ENCODE data around the gene PTGFRN.

Gene PTGFRN

DNA sequence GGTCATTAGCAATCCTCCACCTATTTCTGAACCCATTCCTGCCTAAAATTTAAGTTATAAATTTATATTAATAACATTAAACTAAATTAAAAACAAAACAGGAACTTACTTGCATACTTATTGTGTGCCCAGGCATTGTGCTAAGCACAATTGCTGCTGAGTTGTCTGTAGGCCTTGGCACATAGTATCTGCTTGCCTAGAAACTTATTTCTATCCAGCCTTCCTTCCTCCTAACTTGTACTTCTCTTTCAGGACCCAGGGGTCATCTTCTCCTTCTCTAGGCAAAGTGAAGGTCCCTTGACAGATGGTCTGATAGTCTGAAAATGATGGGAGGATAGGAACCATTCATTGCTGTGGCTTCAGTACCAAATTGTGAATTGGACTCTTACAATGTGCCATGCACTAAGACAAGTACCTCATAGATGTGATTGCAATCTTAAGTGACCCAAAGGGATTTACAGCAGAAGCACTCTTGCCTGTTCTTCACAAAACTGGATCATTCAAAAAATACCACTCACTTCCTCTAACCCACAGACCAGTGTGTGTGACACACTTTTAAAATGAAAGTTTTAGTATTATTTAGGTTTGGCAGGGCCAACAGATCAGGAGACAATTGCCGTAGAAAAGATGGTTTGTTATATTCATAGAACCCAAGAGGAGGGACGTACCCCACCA lies 81.6 kb downstream of the PTGFRN start:
- no peaks in the 10 kb centered on the region for H3K27me3 ChIP-seq (ENCODE audit: insufficient read depth, poor library complexity, severe bottlenecking)
- no peak overlapping the region for H3K4me3 ChIP-seq (replicated peaks; ENCODE audit: insufficient read depth, low read length)
- TF ChIP-seq GABPA (IDR thresholded peaks at IDR 0.05; ENCODE audit: low read depth): no peak
- TF ChIP-seq SPI1 (IDR thresholded peaks at IDR 0.05; ENCODE audit: borderline replicate concordance, low read depth): peak; percentile 46; the same call in 1 of the 2 replicates
- TF ChIP-seq, protein P1, sequence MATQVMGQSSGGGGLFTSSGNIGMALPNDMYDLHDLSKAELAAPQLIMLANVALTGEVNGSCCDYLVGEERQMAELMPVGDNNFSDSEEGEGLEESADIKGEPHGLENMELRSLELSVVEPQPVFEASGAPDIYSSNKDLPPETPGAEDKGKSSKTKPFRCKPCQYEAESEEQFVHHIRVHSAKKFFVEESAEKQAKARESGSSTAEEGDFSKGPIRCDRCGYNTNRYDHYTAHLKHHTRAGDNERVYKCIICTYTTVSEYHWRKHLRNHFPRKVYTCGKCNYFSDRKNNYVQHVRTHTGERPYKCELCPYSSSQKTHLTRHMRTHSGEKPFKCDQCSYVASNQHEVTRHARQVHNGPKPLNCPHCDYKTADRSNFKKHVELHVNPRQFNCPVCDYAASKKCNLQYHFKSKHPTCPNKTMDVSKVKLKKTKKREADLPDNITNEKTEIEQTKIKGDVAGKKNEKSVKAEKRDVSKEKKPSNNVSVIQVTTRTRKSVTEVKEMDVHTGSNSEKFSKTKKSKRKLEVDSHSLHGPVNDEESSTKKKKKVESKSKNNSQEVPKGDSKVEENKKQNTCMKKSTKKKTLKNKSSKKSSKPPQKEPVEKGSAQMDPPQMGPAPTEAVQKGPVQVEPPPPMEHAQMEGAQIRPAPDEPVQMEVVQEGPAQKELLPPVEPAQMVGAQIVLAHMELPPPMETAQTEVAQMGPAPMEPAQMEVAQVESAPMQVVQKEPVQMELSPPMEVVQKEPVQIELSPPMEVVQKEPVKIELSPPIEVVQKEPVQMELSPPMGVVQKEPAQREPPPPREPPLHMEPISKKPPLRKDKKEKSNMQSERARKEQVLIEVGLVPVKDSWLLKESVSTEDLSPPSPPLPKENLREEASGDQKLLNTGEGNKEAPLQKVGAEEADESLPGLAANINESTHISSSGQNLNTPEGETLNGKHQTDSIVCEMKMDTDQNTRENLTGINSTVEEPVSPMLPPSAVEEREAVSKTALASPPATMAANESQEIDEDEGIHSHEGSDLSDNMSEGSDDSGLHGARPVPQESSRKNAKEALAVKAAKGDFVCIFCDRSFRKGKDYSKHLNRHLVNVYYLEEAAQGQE (IDR thresholded peaks at IDR 0.05; ENCODE audit: insufficient replicate concordance, low read depth): no peak
- TF ChIP-seq, protein P2, sequence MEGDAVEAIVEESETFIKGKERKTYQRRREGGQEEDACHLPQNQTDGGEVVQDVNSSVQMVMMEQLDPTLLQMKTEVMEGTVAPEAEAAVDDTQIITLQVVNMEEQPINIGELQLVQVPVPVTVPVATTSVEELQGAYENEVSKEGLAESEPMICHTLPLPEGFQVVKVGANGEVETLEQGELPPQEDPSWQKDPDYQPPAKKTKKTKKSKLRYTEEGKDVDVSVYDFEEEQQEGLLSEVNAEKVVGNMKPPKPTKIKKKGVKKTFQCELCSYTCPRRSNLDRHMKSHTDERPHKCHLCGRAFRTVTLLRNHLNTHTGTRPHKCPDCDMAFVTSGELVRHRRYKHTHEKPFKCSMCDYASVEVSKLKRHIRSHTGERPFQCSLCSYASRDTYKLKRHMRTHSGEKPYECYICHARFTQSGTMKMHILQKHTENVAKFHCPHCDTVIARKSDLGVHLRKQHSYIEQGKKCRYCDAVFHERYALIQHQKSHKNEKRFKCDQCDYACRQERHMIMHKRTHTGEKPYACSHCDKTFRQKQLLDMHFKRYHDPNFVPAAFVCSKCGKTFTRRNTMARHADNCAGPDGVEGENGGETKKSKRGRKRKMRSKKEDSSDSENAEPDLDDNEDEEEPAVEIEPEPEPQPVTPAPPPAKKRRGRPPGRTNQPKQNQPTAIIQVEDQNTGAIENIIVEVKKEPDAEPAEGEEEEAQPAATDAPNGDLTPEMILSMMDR (IDR thresholded peaks at IDR 0.05; ENCODE audit: insufficient read depth, low read length): no peak
- DNase-seq (ENCODE audit: low read depth in 1 of 2, low spot score in 1 of 2): peak; percentile 23 to 49
- H3K27ac ChIP-seq (replicated peaks): peak overlapping the region; percentile 75

DNA sequence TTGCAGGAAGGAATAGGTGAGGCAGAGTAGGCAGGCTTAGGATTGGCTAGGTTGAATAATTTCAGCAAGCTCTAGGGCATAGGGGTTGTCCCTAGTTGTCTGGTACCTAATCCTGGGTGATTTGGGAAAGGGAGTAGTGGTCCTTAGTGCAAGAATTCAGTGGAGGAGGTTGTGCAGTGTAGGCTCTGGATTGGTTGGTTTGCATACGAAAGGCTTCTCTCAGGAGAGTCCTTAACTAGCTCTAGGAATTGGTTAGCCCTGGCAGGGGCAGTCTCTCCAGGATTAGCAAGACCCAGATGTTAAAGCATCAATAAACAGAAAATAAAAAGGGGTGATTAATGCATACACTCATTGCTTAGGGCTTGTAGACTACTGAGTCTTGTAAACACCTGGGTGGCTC lies 82.2 kb downstream of the PTGFRN start:
- peak overlapping the region; percentile 75 for H3K27ac ChIP-seq (replicated peaks)
- no peaks in the 10 kb centered on the region for H3K27me3 ChIP-seq (ENCODE audit: insufficient read depth, poor library complexity, severe bottlenecking)
- H3K4me3 ChIP-seq (replicated peaks; ENCODE audit: insufficient read depth, low read length): no peak overlapping the region
- TF ChIP-seq SPI1 (IDR thresholded peaks at IDR 0.05; ENCODE audit: borderline replicate concordance, low read depth) (no peak), POLR2AphosphoS5 (IDR thresholded peaks at IDR 0.05; ENCODE audit: low read depth) (no peak), GABPA (IDR thresholded peaks at IDR 0.05; ENCODE audit: low read depth) (no peak)
- TF ChIP-seq, protein P1 (IDR thresholded peaks at IDR 0.05; ENCODE audit: insufficient replicate concordance, low read depth): no peak
- TF ChIP-seq, protein P2 (IDR thresholded peaks at IDR 0.05; ENCODE audit: insufficient read depth, low read length): no peak
- DNase-seq (ENCODE audit: low read depth in 1 of 2, low spot score in 1 of 2): no peak

DNA sequence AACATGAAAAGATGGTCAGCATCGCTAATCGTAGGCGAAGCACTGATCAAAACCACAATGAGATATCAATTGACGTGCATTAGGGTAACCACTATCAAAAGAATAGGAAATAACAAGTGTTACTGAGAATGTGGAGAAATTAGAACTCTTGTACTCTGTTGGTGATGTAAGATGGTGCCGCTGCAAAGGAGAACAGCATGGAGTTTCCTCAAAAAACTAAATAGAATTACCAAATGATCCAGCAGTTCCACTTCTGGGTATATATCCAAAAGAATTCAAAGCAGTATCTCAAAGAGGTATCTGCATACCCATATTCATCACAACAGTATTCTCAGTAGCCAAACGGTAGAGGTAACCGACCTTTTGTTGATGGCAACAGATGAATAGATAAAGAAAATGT lies 83.6 kb downstream of the PTGFRN start:
- no peak overlapping the region for H3K27ac ChIP-seq (replicated peaks)
- no peaks in the 10 kb centered on the region for H3K27me3 ChIP-seq (ENCODE audit: insufficient read depth, poor library complexity, severe bottlenecking)
- H3K4me3 ChIP-seq (replicated peaks; ENCODE audit: insufficient read depth, low read length): no peak overlapping the region
- TF ChIP-seq SPI1 (IDR thresholded peaks at IDR 0.05; ENCODE audit: borderline replicate concordance, low read depth) (no peak), GABPA (IDR thresholded peaks at IDR 0.05; ENCODE audit: low read depth) (no peak), POLR2AphosphoS5 (IDR thresholded peaks at IDR 0.05; ENCODE audit: low read depth) (no peak)
- TF ChIP-seq, protein P2 (IDR thresholded peaks at IDR 0.05; ENCODE audit: insufficient read depth, low read length): no peak
- TF ChIP-seq, protein P1 (IDR thresholded peaks at IDR 0.05; ENCODE audit: insufficient replicate concordance, low read depth): no peak
- DNase-seq (ENCODE audit: low read depth in 1 of 2, low spot score in 1 of 2): no peak
